AG08395 (cell line): ENCODE data around the gene SP2.

Experiments
- DNase-seq: peaks from one replicate; pipeline ENCODE4 v3.0.0; 2012; ENCODE audit warnings: mixed read lengths, low spot score

The SP2 gene

GRCh38 chr17:47895856-47896671 is at the start of gene SP2:
Gene SP2, plus strand, starts transcription at chr17:47896236. Its CDS starts 51 bp downstream, at chr17:47896287.
- DNase-seq: peak; percentile 100

GRCh38 chr17:47846716-47847340 is 49.2 kb upstream of the SP2 start:
- DNase-seq: no peak

GRCh38 chr17:47847341-47848197 is 48.5 kb upstream of the SP2 start:
- DNase-seq: no peak

- no peak for DNase-seq
Observed at GRCh38 chr17:47848198-47848513, 47.9 kb upstream of the SP2 start.

- no peak for DNase-seq
Observed at GRCh38 chr17:47850373-47850691, 45.7 kb upstream of the SP2 start.

- peak; percentile 76 for DNase-seq
Observed at GRCh38 chr17:47850692-47851573, 45.1 kb upstream of the SP2 start, which contains the start of gene SP6. Gene SP6, minus strand, starts transcription at chr17:47851163. Its CDS starts 2,734 bp downstream, at chr17:47848429.

- no peak for DNase-seq
Observed at GRCh38 chr17:47851764-47852112, 44.3 kb upstream of the SP2 start.

- no peak for DNase-seq
Observed at GRCh38 chr17:47852113-47852949, 43.7 kb upstream of the SP2 start.

GRCh38 chr17:47853616-47854015 is 42.4 kb upstream of the SP2 start:
- DNase-seq: no peak

GRCh38 chr17:47855737-47856136 is 40.3 kb upstream of the SP2 start:
- no peak for DNase-seq

GRCh38 chr17:47856830-47857229 is 39.2 kb upstream of the SP2 start:
- DNase-seq: no peak

- DNase-seq: no peak
Observed at GRCh38 chr17:47857551-47858455, 38.2 kb upstream of the SP2 start.

- DNase-seq: no peak
Observed at GRCh38 chr17:47860386-47860785, 35.6 kb upstream of the SP2 start.

- peak; percentile 91 for DNase-seq
Observed at GRCh38 chr17:47862621-47863440, 33.2 kb upstream of the SP2 start.

- peak; percentile 27 for DNase-seq
Observed at GRCh38 chr17:47864791-47865216, 31.2 kb upstream of the SP2 start.

- no peak for DNase-seq
Observed at GRCh38 chr17:47866941-47867340, 29.1 kb upstream of the SP2 start.

GRCh38 chr17:47867813-47868533 is 28.1 kb upstream of the SP2 start:
- no peak for DNase-seq

GRCh38 chr17:47869114-47869513 is 26.9 kb upstream of the SP2 start:
- DNase-seq: no peak
